Measurements from ENCODE around the gene TNKS2. TPM values are rescaled to one million over a fixed set of nuclear protein-coding genes. Genes with fewer than 3 reads are reported as not detected.

Gene TNKS2
- total and polyA plus RNA-seq, 2 donors (not counting 1 experiment from before 2014, with no cell fraction given): 17.5 to 45.8 TPM

- DNase-seq: no peak
- H3K27me3 ChIP-seq (replicated peaks in 1 of 4; ENCODE audit: control extremely low read depth in 1 of 4, control insufficient read depth in 3 of 4, insufficient read depth in 4 of 4, low read length in 3 of 4): peaks cover 0 to 13% (median 0%) of the 10 kb centered on the region in 4 experiments
- H3K27ac ChIP-seq (ENCODE audit: low read length in 2 of 2): no peak overlapping the region
- no peak overlapping the region for H3K4me2 ChIP-seq (replicated peaks; ENCODE audit: low read depth, low read length, poor library complexity, severe bottlenecking)
- Mint-ChIP-seq H3K4me3 (no peak overlapping the region), H3K9me3 (ENCODE audit: insufficient read depth) (peaks cover 2% of the 10 kb centered on the region), H3K4me1 (peaks cover 13% of the 10 kb centered on the region), H3K27me3 (peaks cover 16% of the 10 kb centered on the region), H3K27ac (no peak overlapping the region)
- H3K79me2 ChIP-seq (ENCODE audit: control insufficient read depth, insufficient read depth, low read length): no peaks in the 10 kb centered on the region
- POLR2A ChIA-PET: no interaction called here
- no peak overlapping the region for H3K4me3 ChIP-seq (ENCODE audit: control extremely low read depth in 1 of 5, extremely low read depth in 1 of 5, insufficient read depth in 1 of 5, low read depth in 2 of 5, low read length in 4 of 5)
- no peak overlapping the region for H2AFZ ChIP-seq (ENCODE audit: insufficient read depth, low read depth, low read length, poor library complexity, severe bottlenecking)
- CTCF ChIA-PET: interaction anchor here (0.6 kb wide), 1 partner anchor 633 kb away, joined by 4 read pairs; no protein-coding TSS in a partner anchor
- peaks cover 0 to 13% (median 0%) of the 10 kb centered on the region in 3 donors for H3K9me3 ChIP-seq (ENCODE audit: control extremely low read depth in 1 of 3, control insufficient read depth in 2 of 3, insufficient read depth in 1 of 3, low read length in 2 of 3)
- 81% methylated on average over 18 of the region's 20 CpGs for WGBS (ENCODE audit: insufficient coverage)
- intact Hi-C loops (cut with micrococcal nuclease): no loop called here
- no peak for TF ChIP-seq CTCF (IDR thresholded peaks at IDR 0.05)
- no peak for TF ChIP-seq EZH2 (IDR thresholded peaks at IDR 0.05; ENCODE audit: borderline replicate concordance, insufficient read depth, low read depth, low read length, poor library complexity, severe bottlenecking)
- ATAC-seq (ENCODE audit: low read depth): no peak
- H3K36me3 ChIP-seq (replicated peaks in 1 of 2; ENCODE audit: control extremely low read depth in 1 of 2, control insufficient read depth in 1 of 2, extremely low read depth in 1 of 2, insufficient read depth in 2 of 2, low read length in 1 of 2): no peaks in the 10 kb centered on the region
- peaks cover 3 to 7% of the 10 kb centered on the region in 2 donors for H3K4me1 ChIP-seq (ENCODE audit: control insufficient read depth in 2 of 2, insufficient read depth in 2 of 2, low read length in 2 of 2)
- H4K20me1 ChIP-seq (ENCODE audit: control insufficient read depth, insufficient read depth, low read length, poor library complexity, severe bottlenecking): no peaks in the 10 kb centered on the region
- no peak overlapping the region for H3K9ac ChIP-seq (ENCODE audit: low read length)
Measured at GRCh38 chr10:91883549-91884444, 85.6 kb downstream of the TNKS2 start.

- Histone ChIP-seq H3K9me3 (ENCODE audit: control extremely low read depth in 1 of 3, control insufficient read depth in 2 of 3, insufficient read depth in 1 of 3, low read length in 2 of 3) (peaks cover 0 to 13% (median 0%) of the 10 kb centered on the region in 3 donors), H3K9ac (ENCODE audit: low read length) (no peak overlapping the region), H3K4me2 (replicated peaks; ENCODE audit: low read depth, low read length, poor library complexity, severe bottlenecking) (no peak overlapping the region), H3K27ac (ENCODE audit: low read length in 2 of 2) (no peak overlapping the region), H3K27me3 (replicated peaks in 1 of 4; ENCODE audit: control extremely low read depth in 1 of 4, control insufficient read depth in 3 of 4, insufficient read depth in 4 of 4, low read length in 3 of 4) (peaks cover 0 to 13% (median 2%) of the 10 kb centered on the region in 4 experiments), H3K4me3 (ENCODE audit: control extremely low read depth in 1 of 5, extremely low read depth in 1 of 5, insufficient read depth in 1 of 5, low read depth in 2 of 5, low read length in 4 of 5) (no peak overlapping the region), H3K79me2 (ENCODE audit: control insufficient read depth, insufficient read depth, low read length) (no peaks in the 10 kb centered on the region), H2AFZ (ENCODE audit: insufficient read depth, low read depth, low read length, poor library complexity, severe bottlenecking) (no peak overlapping the region), H3K4me1 (ENCODE audit: control insufficient read depth in 2 of 2, insufficient read depth in 2 of 2, low read length in 2 of 2) (peaks cover 3 to 7% of the 10 kb centered on the region in 2 donors), H3K36me3 (replicated peaks in 1 of 2; ENCODE audit: control extremely low read depth in 1 of 2, control insufficient read depth in 1 of 2, extremely low read depth in 1 of 2, insufficient read depth in 2 of 2, low read length in 1 of 2) (no peaks in the 10 kb centered on the region), H4K20me1 (ENCODE audit: control insufficient read depth, insufficient read depth, low read length, poor library complexity, severe bottlenecking) (no peaks in the 10 kb centered on the region)
- TF ChIP-seq EZH2 (IDR thresholded peaks at IDR 0.05; ENCODE audit: borderline replicate concordance, insufficient read depth, low read depth, low read length, poor library complexity, severe bottlenecking): no peak
- TF ChIP-seq CTCF (IDR thresholded peaks at IDR 0.05): no peak
- peaks cover 14% of the 10 kb centered on the region for H3K4me1 Mint-ChIP-seq
- DNase-seq (no peak), ATAC-seq (ENCODE audit: low read depth) (no peak)
- H3K4me3 Mint-ChIP-seq: no peak overlapping the region
- H3K9me3 Mint-ChIP-seq (ENCODE audit: insufficient read depth): peaks cover 2% of the 10 kb centered on the region
- intact Hi-C loops (cut with micrococcal nuclease): no loop called here
- no peak overlapping the region for H3K27ac Mint-ChIP-seq
- ChIA-PET CTCF (no interaction called here), POLR2A (no interaction called here)
- WGBS (ENCODE audit: insufficient coverage): no CpG with 5 or more reads among the region's 1 CpG
- peaks cover 19% of the 10 kb centered on the region for H3K27me3 Mint-ChIP-seq
Measured at GRCh38 chr10:91884536-91884935, 86.3 kb downstream of the TNKS2 start.

Data from B cell (primary cell).